Gastrocnemius medialis (tissue), 4 donors: ENCODE results near the gene INPP4B. TPM values are rescaled to one million over a fixed set of nuclear protein-coding genes. Genes with fewer than 3 reads are reported as not detected.

ENCODE experiments used
- ATAC-seq, 2 donors: fragments of 150-250 bp; one replicate each; pipeline ENCODE4 v1.9.1; 2016
- DNase-seq, 2 donors: peaks; one replicate each; pipeline ENCODE4 v3.0.0-alpha.2; 2019
- H3K27ac ChIP-seq, 4 donors: fragments of 200-600 bp; sonication (generic); 1 replicate in 1 of 4; 2 replicates in 3 of 4; pipeline ENCODE4 v1.5.1; 2016 to 2018; ENCODE audit warnings: mild to moderate bottlenecking in 2 of 4, moderate library complexity in 1 of 4
- H3K27me3 ChIP-seq, 3 donors: fragments of 200-600 bp; sonication (generic) in 2 of 3; 1 replicate in 1 of 3; 2 replicates in 2 of 3; pipeline versions ENCODE4 v1.5.1 to v1.6.0; 2016 to 2019; ENCODE audit warnings: mild to moderate bottlenecking in 1 of 3, moderate library complexity in 1 of 3
- H3K36me3 ChIP-seq, 2 donors: fragments of 200-600 bp; sonication (generic) in 1 of 2; one replicate each; pipeline ENCODE4 v1.5.1; 2017 to 2018
- H3K4me1 ChIP-seq, 2 donors: fragments of 200-600 bp; sonication (generic) in 1 of 2; one replicate each; pipeline ENCODE4 v1.5.1; 2016 to 2017; ENCODE audit warnings: mild to moderate bottlenecking in 2 of 2
- H3K4me3 ChIP-seq, 4 donors: fragments of 200-600 bp; sonication (generic) in 3 of 4; 1 replicate in 1 of 4; 2 replicates in 3 of 4; pipeline ENCODE4 v1.5.1; 2016 to 2019; ENCODE audit warnings: mild to moderate bottlenecking in 2 of 4
- H3K9me3 ChIP-seq, 3 donors: fragments of 200-600 bp; sonication (generic) in 2 of 3; 1 replicate in 1 of 3; 2 replicates in 2 of 3; pipeline ENCODE4 v1.5.1; 2016 to 2019
- CTCF ChIP-seq, 5 experiments: fragments of 450-650 bp in 3 of 5; fragments of 200-600 bp in 2 of 5; sonication (generic) in 2 of 5; IDR thresholded peaks in 4 of 5; conservative IDR thresholded peaks in 1 of 5; 1 replicate in 4 of 5; 2 replicates in 1 of 5; pipeline ENCODE4 v1.5.1; 2016 to 2019; ENCODE audit warnings: antibody characterized with exemption in 5 of 5, mild to moderate bottlenecking in 3 of 5, moderate library complexity in 3 of 5
- POLR2A ChIP-seq, 2 donors: fragments of 450-650 bp; IDR thresholded peaks; one replicate each; pipeline ENCODE4 v1.6.1; 2017; ENCODE audit warnings: antibody characterized with exemption in 2 of 2, mild to moderate bottlenecking in 2 of 2, moderate library complexity in 2 of 2
- in situ Hi-C, 4 donors: fragments of 200-750 bp; cut with MboI; loops; one replicate each; pipeline versions ENCODE4 v1.15.0 to v1.8.0; 2017; ENCODE audit warnings: low sequenced_read_pairs in 4 of 4
- intact Hi-C: fragments of 100-400 bp; cut with DNase I; formaldehyde crosslinking; loops from one replicate; pipeline ENCODE4 v1.15.1; 2023; ENCODE audit warnings: low total_unique reads
- total RNA-seq, 4 donors: library from RNA; depleted of rRNA; stranded (reverse); fragments of >200 nt; gene quantifications; one replicate each; pipeline versions ENCODE4 v1.1.0 to v1.2.3, GENCODE V29; 2016

Gene INPP4B
- total RNA-seq, 4 donors from 2014 or later = 7.5 to 23.6 (median 9.1) TPM

DNA sequence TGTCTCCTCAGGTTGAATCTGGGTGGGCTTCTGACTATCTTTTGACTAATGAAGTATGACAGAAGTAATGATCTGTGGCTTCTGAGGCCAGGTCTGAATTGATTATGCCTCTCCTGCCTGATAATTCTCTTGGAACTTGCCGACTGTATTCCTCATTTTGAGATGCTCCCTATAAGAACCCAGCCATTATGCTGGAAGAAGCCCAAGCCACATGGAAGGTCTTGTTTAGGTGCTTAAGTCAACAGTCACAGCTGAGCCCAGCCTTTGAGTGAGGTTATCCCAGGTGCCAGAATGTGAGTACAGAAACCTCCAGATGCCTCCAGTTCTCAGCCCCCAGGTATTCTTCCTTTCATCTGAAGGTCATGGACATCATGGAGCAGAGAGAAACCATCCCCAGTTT, 753.2 kb downstream of the INPP4B start:
- no peaks in the 10 kb centered on the region for H3K27me3 ChIP-seq
- no peak overlapping the region for H3K27ac ChIP-seq
- TF ChIP-seq POLR2A (IDR thresholded peaks at IDR 0.05) = no peak
- TF ChIP-seq CTCF (IDR thresholded peaks at IDR 0.05 in 4 of 5, conservative IDR thresholded peaks at IDR 0.05 in 1 of 5) = no peak
- no peaks in the 10 kb centered on the region for H3K36me3 ChIP-seq
- H3K4me3 ChIP-seq = no peak overlapping the region
- in situ Hi-C loops (no loop called here), intact Hi-C loops (no loop called here)
- no peaks in the 10 kb centered on the region for H3K9me3 ChIP-seq
- no peak for DNase-seq
- H3K4me1 ChIP-seq = no peaks in the 10 kb centered on the region
- no peak for ATAC-seq

- intact Hi-C loops (no loop called here), in situ Hi-C loops (no loop called here)
- no peak overlapping the region for H3K4me3 ChIP-seq
- H3K36me3 ChIP-seq = no peaks in the 10 kb centered on the region
- H3K4me1 ChIP-seq = no peaks in the 10 kb centered on the region
- DNase-seq (no peak), ATAC-seq (peak in 1 of 2 donors; percentile 44)
- H3K9me3 ChIP-seq = no peaks in the 10 kb centered on the region
- TF ChIP-seq CTCF (IDR thresholded peaks at IDR 0.05 in 4 of 5, conservative IDR thresholded peaks at IDR 0.05 in 1 of 5) (no peak), POLR2A (IDR thresholded peaks at IDR 0.05) (no peak)
- peak overlapping the region; percentile 38 to 69 (median 47) for H3K27ac ChIP-seq
- no peaks in the 10 kb centered on the region for H3K27me3 ChIP-seq
These were observed 754.4 kb downstream of the INPP4B start for GRCh38 chr4:142091691-142092182.

- intact Hi-C loops = no loop called here
- DNase-seq = peak in 1 of 2 donors; percentile 12
- H3K9me3 ChIP-seq = no peaks in the 10 kb centered on the region
- in situ Hi-C loops = no loop called here
- peak; percentile 68 for ATAC-seq
- no peaks in the 10 kb centered on the region for H3K4me1 ChIP-seq
- H3K27me3 ChIP-seq = no peaks in the 10 kb centered on the region
- H3K36me3 ChIP-seq = no peaks in the 10 kb centered on the region
- no peak for TF ChIP-seq CTCF (IDR thresholded peaks at IDR 0.05 in 4 of 5, conservative IDR thresholded peaks at IDR 0.05 in 1 of 5)
- TF ChIP-seq POLR2A (IDR thresholded peaks at IDR 0.05) = no peak
- peak overlapping the region; percentile 38 to 69 (median 47) for H3K27ac ChIP-seq
- no peak overlapping the region for H3K4me3 ChIP-seq
These were observed 755.0 kb downstream of the INPP4B start for GRCh38 chr4:142091085-142091513.

- intact Hi-C loops = no loop called here
- DNase-seq (no peak), ATAC-seq (no peak)
- TF ChIP-seq CTCF (IDR thresholded peaks at IDR 0.05 in 4 of 5, conservative IDR thresholded peaks at IDR 0.05 in 1 of 5) (no peak), POLR2A (IDR thresholded peaks at IDR 0.05) (no peak)
- Histone ChIP-seq H3K27ac (no peak overlapping the region), H3K4me1 (no peaks in the 10 kb centered on the region), H3K4me3 (no peak overlapping the region), H3K9me3 (no peaks in the 10 kb centered on the region), H3K36me3 (peaks cover 0 to 8% of the 10 kb centered on the region in 2 donors), H3K27me3 (no peaks in the 10 kb centered on the region)
- in situ Hi-C loops = no loop called here
These were observed 757.2 kb downstream of the INPP4B start for GRCh38 chr4:142088906-142089305.
